GM13976 (cell line): ENCODE measurements around the gene TMEM14A.

ENCODE experiments used
- DNase-seq: peaks from one replicate; pipeline ENCODE4 v3.0.0; 2012; ENCODE audit warnings: low spot score
- in situ Hi-C: fragments of 300-500 bp; cut with MboI; formaldehyde crosslinking; loops from one replicate; pipeline ENCODE4 v1.12.0; 2022; ENCODE audit warnings: low sequenced_read_pairs, mixed read lengths, inconsistent platforms; ENCODE audit not compliant: unreplicated experiment
- TF ChIP-seq, protein P1 (sequence below): IDR thresholded peaks from 2 replicates; pipeline ENCODE4 v1.5.1; 2012; ENCODE audit warnings: borderline replicate concordance, mild to moderate bottlenecking; ENCODE audit not compliant: insufficient read depth; ENCODE audit errors: extremely low read depth, missing control alignments, control extremely low read depth

Gene TMEM14A

GRCh38 chr6:52728394-52728793 is 57.5 kb downstream of the TMEM14A start:
- TF ChIP-seq, protein P1, sequence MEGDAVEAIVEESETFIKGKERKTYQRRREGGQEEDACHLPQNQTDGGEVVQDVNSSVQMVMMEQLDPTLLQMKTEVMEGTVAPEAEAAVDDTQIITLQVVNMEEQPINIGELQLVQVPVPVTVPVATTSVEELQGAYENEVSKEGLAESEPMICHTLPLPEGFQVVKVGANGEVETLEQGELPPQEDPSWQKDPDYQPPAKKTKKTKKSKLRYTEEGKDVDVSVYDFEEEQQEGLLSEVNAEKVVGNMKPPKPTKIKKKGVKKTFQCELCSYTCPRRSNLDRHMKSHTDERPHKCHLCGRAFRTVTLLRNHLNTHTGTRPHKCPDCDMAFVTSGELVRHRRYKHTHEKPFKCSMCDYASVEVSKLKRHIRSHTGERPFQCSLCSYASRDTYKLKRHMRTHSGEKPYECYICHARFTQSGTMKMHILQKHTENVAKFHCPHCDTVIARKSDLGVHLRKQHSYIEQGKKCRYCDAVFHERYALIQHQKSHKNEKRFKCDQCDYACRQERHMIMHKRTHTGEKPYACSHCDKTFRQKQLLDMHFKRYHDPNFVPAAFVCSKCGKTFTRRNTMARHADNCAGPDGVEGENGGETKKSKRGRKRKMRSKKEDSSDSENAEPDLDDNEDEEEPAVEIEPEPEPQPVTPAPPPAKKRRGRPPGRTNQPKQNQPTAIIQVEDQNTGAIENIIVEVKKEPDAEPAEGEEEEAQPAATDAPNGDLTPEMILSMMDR = no peak
- DNase-seq = no peak
- in situ Hi-C loops = no loop called here

DNA sequence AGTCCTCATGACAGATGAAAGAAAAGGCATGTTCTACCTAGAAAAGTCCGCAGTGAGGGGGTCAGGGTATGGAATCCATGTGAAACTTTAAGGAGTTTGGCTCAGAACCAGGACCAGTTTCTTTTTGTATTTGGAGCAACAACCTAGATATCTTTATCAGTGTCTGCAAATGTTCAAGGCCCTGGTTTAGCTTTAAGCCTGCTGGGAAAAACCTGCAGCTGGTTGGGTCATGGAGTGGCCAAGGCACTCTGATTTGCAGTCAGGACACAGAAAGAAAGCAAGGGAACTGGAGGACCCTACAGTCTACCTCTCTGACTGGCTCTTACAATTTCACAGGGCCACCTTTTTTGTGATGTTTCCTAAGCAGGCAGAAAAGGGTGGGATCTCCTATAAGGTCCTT is 58.7 kb downstream of the TMEM14A start:
- TF ChIP-seq, protein P1 = no peak
- DNase-seq = no peak
- in situ Hi-C loops = no loop called here

DNA sequence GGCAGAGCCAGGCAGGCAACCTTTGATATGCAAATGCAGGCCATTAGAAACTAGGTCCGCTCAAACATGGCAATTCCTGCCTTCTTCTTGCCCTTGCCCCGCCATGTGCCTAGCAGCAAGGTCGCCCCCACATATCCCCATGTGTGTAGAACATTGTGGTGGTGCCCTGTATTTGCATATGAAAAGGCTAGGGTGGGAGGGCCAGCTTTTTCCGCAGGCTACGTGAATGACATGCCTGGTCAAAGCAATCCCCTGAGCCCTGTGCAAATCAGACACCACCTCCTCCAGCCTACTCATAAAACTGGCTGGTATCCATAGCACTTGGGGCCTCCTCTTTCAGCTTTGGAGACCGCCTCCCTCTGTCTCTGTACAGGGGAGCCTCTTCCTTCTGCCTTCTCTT is 60.8 kb downstream of the TMEM14A start:
- DNase-seq = no peak
- in situ Hi-C loops = no loop called here
- TF ChIP-seq, protein P1 = no peak

DNA sequence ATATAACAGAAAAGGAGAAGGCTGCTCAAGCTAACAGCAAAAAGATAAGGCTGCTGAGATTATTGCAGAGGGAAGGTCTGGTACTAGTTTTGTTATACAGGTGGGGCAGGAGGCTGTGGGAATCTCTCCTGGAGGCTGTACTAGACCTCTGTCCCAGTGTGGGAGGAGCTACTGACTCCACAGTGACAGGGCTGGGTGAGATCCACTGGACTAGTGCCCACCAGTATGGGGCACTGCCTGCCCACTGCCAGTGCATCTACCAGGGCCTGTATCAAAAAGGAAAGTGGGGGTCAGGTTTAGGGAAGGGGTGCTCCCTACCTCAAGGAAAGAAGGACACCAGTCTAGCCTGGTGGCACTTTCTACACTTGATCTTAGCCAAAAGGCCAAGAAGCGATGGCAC is 62.3 kb downstream of the TMEM14A start:
- TF ChIP-seq, protein P1 = no peak
- DNase-seq = no peak
- in situ Hi-C loops = no loop called here

DNA sequence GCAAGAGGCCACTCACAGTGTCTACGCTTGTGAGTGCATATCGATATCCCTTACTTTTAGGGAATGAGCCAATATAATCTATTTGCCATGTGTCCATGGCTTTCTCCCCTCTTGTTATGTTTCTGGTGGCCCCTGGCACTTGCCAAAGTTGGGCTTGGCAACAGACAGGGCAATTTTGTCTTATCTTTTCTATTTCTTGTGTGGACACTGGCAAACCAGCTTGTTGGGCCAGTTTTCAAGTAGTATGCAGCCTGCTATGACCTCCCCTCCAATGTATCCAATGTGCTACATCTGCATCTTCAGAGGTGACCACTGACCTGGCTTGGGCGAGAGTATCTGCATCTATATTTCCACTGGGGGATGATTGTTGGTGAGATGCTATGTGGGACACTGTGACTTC is 63.2 kb downstream of the TMEM14A start:
- in situ Hi-C loops = no loop called here
- DNase-seq = no peak
- TF ChIP-seq, protein P1 = no peak

GRCh38 chr6:52735071-52735470 is 64.2 kb downstream of the TMEM14A start:
- in situ Hi-C loops = no loop called here
- TF ChIP-seq, protein P1 = no peak
- DNase-seq = no peak

GRCh38 chr6:52736145-52736544 is 65.2 kb downstream of the TMEM14A start:
- no peak for DNase-seq
- TF ChIP-seq, protein P1 = no peak
- in situ Hi-C loops = no loop called here
